NCI-H1105 (cell line): Measurements from ENCODE around the gene REEP3.
"Not testable (repeated sequence)": the region's sequence is repeated elsewhere in the genome, so short reads cannot be mapped to it uniquely, and the experiment has no call there.

Source experiments
- DNase-seq: peaks from one replicate; lab custom pipeline; 2025; lab: John Stamatoyannopoulos, UW

Gene REEP3, protein sequence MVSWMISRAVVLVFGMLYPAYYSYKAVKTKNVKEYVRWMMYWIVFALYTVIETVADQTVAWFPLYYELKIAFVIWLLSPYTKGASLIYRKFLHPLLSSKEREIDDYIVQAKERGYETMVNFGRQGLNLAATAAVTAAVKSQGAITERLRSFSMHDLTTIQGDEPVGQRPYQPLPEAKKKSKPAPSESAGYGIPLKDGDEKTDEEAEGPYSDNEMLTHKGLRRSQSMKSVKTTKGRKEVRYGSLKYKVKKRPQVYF

GRCh38 chr10:63520500-63521415 is at the start of gene REEP3:
Gene REEP3 (plus strand): TSS chr10:63521401. CDS start chr10:63521546, 145 bp downstream.
- no peak for DNase-seq

- DNase-seq, result no peak
Observed at GRCh38 chr10:63474488-63474887, 46.7 kb upstream of the REEP3 start.

GRCh38 chr10:63477927-63478326 is 43.3 kb upstream of the REEP3 start:
- DNase-seq, result no peak

- DNase-seq, result no peak
Observed at GRCh38 chr10:63478564-63478963, 42.6 kb upstream of the REEP3 start.

GRCh38 chr10:63480237-63480636 is 41.0 kb upstream of the REEP3 start:
- no peak for DNase-seq

DNA sequence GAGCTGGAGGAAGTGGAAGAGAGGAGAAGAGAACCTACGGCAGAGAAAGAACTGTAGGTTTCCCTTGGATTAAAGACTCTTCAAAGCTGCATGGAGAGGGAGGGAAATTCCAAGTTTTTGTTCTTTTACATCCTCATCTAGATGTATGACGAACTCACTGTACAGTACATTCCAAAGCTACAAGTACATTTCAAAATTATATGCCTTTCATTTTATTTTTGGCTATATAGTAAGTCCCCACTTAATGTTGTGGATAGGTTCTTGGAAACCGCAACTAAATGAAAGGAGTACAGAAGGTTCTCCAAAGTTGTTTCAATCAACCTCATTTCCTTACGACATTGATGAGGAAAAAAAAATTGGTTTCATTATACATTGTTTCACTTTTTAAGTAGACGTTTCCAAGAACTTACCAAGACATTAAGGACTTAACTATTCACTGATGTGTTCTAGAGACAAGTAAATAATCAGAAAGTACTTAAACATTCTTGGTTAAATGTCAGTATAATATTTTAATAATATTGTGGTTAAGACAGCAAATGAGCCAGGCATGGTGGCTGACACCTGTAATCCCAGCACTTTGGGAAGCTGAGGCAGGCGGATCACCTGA is 39.3 kb upstream of the REEP3 start:
- no peak for DNase-seq

DNA sequence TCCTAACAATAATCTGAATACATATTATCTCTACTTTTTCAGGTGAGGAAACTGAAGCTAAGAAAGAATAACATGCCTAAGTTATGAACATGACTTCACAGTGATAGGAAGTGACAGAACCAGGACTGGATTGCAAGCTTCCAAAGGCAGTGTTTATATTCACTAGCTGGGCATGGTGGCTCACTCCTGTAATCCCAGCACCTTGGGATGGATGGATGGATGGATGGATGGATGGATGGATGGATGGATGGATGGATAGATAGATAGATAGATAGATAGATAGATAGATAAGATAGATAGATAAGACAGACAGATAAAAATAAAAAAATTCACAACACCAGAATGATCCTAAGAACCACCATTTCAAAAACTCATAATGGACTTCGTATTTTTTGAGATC is 37.2 kb upstream of the REEP3 start:
- no peak for DNase-seq

DNA sequence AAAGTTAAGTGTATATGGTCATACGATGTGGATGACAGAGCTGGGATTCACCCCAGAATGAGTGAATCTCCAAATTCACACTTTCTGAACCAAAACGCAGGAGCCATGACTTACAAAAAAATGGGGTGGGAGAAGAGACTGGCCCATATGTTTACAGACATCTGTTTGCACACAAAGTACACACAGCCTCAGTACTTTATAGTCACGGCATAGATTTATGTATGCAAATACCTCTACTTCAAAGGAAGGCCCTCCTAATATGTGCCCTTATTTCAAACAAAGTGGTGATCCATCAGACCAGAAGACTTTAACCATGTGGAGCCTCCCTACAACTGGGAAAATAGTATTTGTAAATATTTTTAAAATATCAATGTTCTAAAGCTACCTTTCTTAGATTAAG is 33.2 kb upstream of the REEP3 start:
- no peak for DNase-seq

GRCh38 chr10:63489838-63490237 is 31.4 kb upstream of the REEP3 start:
- no peak for DNase-seq

GRCh38 chr10:63491588-63492316 is 29.4 kb upstream of the REEP3 start:
- DNase-seq, result no peak

- DNase-seq, result not testable (repeated sequence)
Observed at GRCh38 chr10:63492317-63492690, 28.9 kb upstream of the REEP3 start.

GRCh38 chr10:63493004-63493403 is 28.2 kb upstream of the REEP3 start:
- no peak for DNase-seq

DNA sequence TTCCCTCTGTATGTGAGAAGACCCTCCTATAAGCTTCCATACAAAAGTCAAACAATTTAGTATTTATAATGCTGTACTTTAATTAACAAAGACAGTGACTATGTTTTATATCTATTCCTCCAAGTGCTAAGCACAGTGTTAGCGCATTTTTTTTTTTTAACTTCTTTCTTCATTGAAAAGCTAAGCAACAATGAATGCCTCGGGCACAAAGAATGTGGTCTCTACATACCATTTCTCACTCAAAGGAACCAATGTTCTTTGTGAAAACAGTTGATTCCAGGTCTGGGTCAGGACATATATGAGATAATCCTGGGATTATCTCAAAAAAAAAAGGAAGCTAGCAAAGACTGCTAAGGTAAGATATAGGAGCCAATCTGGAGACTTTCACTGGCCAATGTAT is 26.2 kb upstream of the REEP3 start:
- no peak for DNase-seq

DNA sequence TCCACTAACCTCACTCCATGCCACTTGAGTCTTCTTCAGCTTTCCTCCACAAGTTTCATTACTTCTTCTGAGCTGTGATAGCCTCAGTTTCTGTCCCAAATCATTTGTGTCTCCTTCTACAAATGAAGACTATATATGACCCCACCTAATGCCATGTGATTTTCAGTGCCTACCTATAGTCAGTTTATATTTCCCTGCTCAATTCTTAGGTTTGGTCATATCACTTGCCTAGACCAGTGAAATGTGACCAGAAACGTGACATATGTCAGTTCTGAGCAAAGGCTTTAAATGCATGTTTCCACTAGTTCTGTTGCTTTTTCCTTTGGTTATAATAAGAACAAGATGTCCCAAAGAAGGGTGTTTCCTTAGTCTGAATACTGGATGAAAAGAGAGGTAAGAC is 24.6 kb upstream of the REEP3 start:
- no peak for DNase-seq

GRCh38 chr10:63497321-63497720 is 23.9 kb upstream of the REEP3 start:
- DNase-seq, result no peak

- DNase-seq, result no peak
Observed at GRCh38 chr10:63498665-63499064, 22.5 kb upstream of the REEP3 start.

DNA sequence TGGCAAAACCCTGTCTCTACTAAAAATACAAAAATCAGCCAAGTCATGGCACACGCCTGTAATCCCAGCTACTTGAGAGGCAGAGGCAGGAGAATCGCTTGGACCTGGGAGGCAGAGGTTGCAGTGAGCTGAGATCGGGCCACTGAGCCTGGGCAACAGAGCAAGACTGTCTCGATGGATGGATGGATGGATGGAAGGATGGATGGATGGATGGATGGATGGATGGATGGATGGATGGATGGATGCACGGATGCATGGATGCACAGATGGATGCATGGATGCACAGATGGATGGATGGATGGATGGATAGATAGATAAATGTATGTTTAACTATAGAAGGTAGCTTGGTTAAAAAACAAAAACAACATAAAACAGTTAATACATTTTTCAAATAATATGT is 20.6 kb upstream of the REEP3 start:
- not testable (repeated sequence) for DNase-seq

GRCh38 chr10:63501954-63502353 is 19.2 kb upstream of the REEP3 start:
- DNase-seq, result no peak

DNA sequence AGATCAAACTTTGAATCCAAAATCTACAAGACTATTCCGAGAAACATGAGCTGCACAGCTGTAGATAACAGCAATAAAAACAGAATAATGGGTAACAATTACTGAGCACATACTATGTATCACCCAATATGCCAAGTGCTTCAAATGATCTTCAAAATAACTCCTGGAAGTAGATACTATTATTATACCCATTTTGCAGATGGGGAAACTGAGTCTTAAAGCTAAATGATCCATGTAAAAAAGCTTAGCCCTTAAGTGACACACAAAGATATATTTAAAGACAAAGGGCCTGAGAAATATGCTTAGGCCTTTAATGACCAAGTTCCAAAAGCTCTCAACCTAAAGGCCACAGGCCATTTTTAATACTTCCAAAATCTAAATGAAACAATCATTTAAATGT is 18.4 kb upstream of the REEP3 start:
- no peak for DNase-seq

- DNase-seq, result no peak
Observed at GRCh38 chr10:63503395-63503794, 17.8 kb upstream of the REEP3 start.

DNA sequence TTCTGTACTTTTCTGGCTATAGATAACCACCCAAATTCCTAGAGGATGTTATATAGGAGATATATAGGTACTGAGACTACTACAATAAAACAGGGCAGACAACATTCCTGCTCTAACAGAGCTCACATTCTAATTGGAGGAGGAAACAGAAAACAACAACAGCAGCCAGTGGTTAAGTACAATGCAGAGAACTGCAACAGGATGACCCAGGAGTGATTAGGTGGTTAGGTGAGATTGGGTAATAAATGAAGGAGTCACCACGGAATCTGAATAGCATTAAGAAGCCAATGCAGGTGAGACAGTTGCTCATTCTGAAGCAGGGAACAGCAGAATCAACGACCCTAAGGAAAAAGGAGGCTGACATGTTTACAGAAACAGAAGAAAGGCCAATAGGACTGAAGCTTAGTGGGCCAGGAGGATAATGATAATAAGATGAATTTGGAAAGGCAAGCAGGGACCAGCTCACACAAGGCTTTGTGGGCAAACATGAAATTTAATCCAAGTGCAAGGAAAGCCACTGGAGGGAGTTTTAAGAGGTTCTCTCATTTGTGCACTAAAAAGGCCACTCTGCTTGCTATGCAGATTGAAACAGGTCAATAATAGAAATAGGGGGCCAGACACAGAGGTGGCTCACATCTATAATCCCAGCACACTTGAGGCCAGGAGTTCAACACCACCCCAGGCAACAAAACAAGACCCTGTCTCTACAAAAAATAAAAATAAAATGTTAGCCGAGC is 16.9 kb upstream of the REEP3 start:
- no peak for DNase-seq

- no peak for DNase-seq
Observed at GRCh38 chr10:63505562-63505961, 15.6 kb upstream of the REEP3 start.
